GM21723 (cell line): Measurements from ENCODE around the gene TSPAN17.

Experiments
- ATAC-seq: cut with Tn5 transposase; IDR thresholded peaks from one replicate; pipeline ENCODE4 v1.9.1; 2021; ENCODE audit warnings: mild to moderate bottlenecking, moderate library complexity; ENCODE audit not compliant: unreplicated experiment

Gene TSPAN17

DNA sequence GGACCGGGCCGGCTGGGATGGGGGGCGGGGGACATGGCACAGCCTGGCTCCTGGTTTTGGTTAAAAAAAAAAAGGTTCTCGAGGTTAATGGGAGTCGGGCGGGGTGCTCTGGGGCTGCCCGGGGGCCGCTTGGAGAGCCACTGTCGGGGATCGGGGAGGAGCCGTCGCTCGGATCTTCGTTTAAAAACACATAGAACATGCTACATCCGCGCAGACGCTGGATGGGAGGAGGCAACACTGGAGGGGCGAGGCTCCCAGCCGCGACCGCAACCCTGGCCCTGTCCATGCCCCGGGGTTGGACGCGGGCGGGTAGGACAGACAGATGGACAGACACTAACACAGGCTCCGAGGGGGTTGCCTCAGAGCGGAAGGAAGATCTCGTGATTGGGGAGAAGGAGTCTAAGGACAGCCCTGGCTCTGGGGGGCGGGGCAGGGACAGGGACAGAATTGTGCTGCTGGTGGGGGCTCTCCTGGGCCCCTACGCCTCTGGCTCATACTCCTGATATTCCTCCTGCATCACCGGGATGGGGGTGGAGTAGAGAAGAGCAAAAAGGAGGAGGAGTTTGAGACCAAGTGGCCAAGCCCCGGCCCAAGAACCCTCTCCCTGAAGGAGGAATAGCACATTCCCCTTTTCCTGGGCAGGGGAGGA, 26.8 kb upstream of the TSPAN17 start:
- ATAC-seq, result no peak

DNA sequence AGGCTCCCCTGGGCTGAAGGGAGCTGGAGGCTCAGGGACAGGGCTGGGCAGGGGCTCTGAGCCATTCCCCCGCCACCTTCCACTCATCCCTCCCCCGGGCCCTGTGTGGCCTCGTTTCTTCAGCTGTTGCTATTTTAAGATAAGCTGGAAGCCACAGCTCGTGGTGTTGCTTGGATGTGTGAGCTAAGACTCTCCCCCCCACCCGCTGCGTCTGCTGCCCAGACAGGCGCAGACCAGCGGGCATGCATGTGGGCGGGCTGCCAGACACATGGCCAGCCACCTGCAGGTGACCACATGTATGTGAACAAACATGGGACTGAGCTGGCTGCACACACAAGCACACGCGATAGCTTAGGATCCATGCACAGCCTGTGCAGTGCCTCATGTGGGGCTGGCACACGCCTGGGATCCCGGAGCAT, 25.6 kb upstream of the TSPAN17 start:
- no peak for ATAC-seq

DNA sequence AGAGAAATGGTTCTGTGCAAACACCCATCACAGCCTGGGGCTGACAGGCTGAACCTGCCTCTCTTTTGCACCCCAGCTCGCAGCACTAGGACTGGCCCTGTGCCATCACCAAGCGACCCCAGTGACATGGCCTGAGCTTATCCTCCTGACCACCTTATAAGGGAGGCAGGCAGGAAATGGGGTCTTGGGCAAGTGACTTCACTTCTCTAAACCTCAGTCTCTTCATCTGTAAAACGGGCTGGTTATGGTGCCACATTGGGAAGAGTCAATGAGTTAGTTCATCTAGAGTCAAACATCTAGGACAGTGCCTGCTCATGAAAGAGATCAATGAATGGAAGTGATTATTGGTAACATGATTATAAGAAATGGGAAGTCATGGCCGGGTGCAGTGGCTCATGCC, 23.1 kb upstream of the TSPAN17 start:
- no peak for ATAC-seq

DNA sequence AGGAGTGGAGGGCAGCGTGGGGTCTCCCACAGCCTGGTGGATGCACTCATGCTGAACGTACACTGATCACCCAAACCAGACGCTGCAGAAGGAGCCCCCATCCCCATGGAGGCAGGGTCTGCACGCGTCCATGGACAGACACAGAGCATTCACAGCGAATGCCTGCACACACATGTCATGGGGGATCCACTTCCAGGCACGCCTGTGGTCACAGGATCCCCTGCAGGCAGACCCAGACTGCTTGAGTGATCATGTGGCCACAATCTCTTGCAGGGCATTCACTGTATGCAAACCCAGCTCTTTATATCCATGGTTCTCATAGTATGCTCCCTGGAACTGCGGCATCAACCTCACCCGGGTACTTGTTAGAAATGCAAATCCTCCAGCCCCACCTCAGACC, 22.3 kb upstream of the TSPAN17 start:
- no peak for ATAC-seq

DNA sequence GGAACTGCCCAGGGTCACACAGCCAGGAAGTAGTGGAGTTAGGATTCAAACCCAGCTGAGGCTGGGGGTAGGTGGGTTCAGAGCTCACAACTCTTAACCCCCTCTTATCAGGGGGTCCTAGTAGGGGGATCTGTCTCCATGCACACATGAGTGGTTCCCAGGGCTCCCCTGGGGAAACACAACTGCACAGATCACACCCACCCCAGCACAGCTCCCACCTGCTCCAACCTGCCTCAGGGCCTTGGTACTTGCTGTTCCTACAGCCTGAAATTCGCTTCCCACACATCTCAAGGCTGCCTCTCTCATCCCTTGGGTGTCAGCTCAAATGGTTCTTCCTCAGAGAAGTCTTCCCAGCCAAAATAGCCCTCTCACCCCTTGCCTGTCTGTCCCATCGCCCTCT, 21.8 kb upstream of the TSPAN17 start:
- ATAC-seq, result no peak

DNA sequence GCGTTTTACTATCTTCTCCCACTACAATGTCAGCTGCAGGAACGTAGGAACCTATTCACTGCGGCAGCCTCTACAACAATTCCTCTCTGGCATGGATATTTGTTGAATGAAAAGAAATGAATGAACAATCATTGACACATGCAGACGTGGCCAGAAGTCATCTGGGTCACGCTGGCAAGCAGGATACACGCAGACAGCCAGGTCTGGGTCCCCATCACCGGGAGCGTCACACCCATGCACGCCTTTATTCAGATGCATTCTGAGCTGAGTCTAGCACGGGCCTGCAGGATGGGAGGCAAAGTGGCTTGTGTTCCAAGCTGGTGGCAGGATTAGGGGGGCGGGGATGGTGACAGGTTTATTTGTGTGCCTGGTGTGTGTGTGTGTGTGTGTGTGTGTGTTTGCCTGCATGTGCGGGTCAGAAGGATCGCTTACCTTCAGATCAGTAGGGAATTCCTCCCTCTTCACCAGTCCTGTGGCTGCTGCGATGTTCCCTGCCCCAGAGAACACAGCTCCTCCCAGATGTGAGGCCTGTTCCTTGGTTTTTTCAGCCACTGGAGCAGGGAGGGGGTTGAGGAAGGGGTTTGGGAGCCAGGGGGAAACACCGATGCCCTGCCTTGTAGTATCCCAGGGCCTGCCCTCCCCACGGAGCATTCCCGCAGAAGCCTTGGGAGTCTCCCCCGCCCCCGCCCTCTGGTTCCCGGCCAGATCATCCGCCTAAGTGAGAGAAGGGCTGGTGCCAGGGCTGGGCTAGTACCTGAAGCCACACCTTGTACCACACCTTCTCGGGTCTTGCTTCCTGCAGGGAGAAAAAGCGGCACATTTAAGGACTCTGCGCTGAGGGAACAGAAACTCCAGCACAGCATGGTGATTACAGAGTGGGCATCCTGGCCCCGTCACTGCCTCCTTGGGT, 21.1 kb upstream of the TSPAN17 start:
- ATAC-seq, result no peak

DNA sequence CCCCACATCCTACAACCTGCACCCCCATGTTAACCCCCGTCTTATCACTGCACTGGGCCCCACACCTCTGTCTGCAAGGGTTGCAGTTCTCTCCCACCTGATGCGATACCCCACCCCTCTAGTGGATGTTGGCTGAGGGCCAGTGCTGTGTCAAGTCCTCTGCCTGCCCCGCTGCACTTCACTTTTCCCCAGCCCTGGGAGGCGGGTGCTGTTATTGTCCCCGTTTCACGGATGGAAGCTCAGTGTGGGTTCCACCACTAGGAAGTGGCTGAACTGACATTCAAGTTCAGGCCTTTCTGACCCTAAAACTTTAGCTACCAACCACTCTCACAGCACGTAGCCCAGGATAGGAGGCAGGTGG, 20.4 kb upstream of the TSPAN17 start:
- no peak for ATAC-seq

DNA sequence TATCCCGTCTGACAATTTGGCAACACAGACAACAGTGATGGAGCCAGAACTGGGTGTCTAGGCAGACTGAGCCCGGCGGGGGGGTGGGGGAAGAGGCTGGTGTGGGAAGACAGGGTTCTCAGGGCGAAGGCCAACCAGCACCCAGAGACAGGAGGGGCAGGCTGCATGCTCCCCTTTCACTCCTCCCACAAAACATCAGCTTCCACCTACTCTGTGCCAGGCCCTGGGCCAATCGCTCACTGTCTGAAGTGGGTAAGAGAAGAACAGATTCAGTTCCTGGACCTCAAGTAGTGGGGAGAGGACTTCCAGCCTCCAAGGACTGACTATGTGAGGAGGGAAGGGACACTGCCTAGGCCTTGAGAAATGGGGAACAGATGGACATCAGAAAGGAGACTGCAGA, 19.7 kb upstream of the TSPAN17 start:
- no peak for ATAC-seq

DNA sequence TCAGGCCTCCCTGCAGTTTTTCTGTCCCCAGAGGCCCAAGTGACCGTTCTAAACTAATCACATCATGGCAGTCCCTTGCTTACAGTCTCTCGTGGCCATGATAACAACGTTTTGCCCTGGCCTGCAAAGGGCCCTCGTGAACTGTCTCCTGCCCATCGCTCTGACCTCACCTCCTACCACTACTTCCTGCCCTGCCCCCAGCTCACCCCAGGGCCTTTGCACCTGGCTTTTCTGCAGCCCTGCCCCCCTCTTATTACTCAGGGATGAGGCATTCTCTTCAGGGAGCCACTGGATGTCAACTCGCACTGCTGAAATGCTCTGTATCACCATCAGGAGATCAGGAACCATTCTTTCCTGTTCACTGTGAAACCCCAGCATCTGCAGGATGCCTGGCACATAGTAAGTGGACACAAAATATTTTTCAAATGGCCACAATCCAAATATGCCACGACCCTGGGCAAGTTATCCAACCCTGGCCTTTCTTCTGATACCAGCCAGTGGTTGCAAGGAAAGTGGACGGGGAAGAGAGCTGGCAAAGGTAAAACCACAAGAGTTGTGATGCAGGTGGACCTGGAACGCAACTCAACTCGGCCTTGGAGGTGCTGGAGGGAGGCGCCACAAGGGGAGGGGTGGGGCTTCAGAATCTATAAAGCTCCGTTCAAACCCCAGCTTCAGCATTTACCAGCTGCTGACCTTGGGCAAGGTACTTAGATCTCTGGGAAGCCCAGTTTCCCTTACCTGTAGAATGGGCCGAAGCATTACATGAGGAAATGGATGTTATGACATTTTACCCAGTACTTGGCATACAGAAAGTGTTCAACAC, 18.7 kb upstream of the TSPAN17 start:
- no peak for ATAC-seq

DNA sequence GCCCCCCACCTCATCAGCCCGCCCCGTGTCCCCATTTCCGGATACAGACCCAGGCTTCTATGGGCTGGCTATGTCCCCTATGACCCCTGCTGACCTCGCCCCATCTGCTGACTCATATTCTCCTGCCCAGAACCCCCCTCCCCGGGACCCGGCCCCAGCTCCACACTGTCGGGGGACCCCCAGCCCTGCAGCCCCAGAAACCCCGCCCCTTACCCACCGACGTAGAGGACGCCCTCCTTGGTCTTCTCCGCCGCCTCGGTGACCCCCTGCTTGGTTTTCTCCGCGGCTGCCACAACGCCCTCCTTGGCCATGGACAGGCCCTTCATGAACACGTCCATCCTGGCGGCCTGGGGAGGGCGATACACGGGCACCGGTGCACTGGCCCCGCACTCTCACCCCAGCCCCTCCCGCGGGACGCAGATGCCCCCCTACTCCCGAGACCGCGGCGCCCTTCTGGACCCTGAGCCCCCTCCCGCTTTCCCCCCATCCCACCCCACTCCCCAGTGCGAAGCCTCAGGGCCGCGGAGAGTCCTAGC, 17.9 kb upstream of the TSPAN17 start:
- no peak for ATAC-seq

DNA sequence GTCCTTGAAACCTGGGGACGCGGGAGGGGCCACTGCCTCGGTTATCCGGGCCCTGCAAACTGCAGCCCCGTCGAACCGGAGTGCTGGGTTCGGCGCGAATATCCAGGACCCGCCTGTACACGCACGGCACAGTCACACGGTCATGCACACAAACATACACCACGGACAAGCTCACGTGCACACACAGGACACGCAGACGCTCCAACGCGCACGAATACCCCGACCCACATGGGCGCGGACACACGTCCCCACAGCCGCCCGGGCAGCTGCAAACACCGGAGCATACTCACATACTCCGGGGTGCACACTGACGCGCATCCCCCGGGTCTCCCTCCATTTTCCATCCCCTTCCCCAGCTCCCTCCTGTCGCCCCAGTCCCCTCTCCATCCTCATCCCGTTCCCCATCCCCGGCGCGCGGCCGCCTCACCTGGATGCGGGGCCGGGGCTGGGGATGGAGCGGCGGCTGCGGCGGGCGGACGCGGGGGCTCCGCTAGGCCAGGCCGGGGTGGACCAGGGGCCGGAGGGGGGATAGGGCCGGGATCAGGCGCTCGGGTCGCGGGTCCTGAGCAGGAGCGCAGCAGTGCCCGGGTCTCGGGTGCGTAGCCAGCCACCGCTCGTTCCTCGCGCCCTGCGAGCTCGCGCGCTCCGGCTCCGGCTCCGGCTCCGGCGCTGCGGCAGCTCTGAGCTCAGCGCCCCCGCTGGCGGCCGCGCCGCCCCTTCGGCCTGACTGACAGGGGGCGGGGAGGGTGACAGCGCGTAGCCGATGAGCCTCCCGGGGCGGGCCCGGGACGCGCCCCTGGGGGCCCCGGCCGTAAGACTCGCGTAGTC, 17.2 kb upstream of the TSPAN17 start, which contains the start of the genes EIF4E1B and SNCB:
Gene EIF4E1B (plus strand): TSS at position 823 of the 828 bp plus-strand sequence. CDS start 12,113 bp downstream, outside the sequence.
Gene SNCB (minus strand): TSS at position 682 of the 828 bp plus-strand sequence. CDS start 880 bp downstream, outside the sequence.
- ATAC-seq, result no peak

DNA sequence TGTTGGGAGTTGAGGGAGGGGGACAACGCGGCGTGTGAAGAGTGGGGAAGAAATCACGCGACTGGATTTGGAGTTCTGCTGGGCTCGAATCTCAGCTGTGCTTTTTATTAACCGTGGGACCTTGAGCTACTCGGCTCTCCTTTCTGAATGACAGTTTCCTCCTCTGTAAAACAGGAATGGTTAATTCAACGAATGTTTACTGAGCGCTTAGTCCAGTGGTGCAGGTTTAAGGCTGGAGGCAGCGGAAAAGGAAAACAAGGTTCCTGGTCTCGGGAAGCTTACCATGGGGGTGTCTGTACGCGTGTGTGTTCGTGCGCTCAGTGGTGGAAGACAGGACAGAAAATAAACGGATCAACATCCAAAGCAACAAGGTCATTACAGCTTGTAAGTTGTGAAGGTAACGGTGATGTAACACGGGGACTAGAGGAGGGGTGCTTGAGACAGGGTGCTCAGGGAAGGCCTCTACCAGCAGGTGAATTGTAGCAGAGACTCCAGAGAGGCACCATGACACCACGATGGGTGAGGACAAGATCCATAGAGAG, 16.5 kb upstream of the TSPAN17 start:
- ATAC-seq, result no peak

DNA sequence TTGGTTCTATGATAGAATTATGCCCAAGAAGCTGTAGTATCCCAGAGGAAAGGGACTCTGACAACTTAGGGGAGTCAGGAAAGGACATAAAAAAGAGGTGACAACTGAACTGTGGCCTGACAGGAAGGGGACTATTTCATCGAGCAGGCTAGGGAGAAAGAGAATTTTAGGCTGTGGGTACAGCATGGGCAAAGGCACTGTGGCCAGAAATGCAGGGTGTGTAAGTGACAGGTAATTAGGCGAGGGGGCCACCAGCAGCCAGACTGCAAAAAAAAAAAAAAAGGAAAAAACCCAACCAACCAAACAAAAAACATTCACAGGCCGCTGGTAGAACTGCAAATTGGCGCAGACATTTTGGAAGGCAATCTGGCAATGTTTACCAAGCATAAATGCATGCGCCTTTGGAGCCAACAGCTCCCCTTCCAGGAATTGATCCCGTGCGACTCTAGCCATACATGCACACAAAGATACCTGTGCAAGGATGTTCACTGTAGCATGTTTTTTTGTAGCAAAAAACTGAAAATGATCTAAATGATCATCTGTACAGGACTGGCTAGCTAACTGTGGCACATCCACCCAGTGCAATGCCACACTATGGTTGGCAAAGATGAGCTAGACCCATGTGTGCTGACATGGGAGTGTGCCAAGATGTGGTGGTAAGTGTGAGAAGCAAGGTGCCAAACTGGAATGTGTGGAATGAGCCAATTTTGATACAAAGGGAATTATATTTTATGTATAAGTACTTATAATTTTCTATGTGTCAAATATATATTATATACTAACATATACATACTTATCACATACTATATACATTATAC, 15.7 kb upstream of the TSPAN17 start:
- ATAC-seq, result no peak

DNA sequence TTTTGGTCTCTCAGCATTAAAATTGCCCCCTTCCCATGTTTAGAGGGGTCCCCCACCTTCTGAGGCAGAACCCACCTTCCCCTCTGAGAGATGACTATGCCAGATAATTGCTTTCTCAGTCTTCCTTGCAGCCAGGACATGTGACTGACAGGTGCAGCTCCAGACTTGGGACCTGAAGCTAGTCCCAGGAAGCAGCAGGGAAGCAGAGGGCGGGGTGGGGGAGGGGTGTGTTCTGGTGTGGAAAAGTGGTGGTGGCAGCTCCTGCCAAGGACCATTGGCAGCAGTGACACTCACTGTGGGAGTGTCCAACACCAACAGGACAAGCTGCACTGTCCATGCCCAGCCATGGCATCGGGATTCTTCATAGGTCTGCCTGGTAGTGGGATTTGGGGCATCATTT, 14.5 kb upstream of the TSPAN17 start:
- no peak for ATAC-seq

DNA sequence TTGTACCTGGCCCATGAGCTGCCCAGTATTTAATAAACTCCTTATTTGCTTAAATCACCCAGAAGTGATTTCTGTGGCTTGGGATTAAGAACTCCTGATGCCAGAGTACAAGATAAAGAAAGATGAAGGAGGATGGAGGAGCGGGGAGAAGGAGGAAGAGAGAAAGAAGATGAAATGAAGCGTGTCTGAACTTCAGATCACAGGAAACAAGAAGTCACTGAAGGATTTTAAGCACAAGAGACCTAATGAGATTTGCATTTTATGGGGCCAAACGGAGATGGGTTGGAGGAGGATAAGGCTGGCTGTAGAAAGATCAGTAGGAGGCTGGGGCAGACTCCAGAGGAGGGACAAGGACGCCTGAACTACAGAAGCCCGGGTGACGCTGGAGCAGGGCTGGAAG, 13.7 kb upstream of the TSPAN17 start:
- ATAC-seq, result no peak

DNA sequence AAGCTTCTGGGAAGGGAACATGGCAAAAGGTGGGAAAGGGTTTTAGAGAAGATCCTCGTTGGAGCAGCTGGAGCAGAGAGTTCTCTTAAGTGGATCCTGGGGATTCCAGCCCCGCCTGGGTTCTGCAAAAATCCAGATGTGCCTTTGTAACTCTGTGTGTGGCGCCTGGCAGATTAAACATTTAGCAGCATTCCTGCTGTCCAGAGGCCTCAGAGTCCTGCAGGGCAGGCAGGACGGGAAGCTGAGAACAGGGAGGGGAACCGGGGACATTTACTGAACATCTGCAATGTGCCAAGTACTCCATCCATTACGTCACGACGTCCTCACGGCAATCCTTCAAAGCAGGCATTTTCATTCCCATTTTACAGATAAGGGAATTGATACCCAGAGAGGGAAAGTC, 10.9 kb upstream of the TSPAN17 start:
- ATAC-seq, result no peak

DNA sequence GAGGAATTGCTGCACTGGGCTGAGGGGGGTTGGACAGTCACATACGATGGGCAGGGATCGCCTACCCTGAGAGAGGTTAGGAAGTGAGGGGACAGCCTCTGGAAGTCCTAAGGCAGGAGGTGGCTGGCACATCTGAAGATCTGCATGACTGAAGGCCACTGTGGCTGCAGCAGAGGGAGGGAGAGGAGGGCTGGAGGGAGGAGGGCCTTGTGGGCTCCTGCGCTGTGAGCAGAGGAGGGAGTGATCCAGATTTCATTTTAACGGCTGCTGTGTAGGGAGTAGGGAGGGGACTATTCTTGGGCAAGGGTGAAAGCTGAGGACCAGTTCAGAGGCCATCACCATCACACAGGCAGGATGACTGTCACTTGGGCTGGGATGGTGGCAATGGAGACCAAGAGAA, 9.7 kb upstream of the TSPAN17 start:
- no peak for ATAC-seq

DNA sequence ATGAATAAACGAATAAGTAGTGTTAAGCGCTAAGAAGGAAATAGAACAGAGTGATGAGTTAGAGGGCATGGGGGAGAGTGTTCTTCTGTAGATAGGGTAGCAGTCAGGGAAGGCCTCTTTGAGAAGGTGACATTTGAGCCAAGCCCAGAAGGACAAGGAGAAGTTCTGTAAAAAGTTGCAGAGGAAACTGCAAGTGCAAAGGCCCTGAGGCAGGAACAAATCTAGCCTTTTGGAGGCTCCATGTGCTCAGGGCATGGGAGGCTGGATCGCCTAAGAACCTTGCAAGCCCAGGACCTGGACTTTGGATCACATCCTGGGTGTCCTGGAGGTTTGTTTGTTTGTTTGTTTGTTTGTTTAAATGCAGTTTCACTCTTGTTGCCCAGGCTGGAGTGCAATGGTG, 8.8 kb upstream of the TSPAN17 start:
- no peak for ATAC-seq

DNA sequence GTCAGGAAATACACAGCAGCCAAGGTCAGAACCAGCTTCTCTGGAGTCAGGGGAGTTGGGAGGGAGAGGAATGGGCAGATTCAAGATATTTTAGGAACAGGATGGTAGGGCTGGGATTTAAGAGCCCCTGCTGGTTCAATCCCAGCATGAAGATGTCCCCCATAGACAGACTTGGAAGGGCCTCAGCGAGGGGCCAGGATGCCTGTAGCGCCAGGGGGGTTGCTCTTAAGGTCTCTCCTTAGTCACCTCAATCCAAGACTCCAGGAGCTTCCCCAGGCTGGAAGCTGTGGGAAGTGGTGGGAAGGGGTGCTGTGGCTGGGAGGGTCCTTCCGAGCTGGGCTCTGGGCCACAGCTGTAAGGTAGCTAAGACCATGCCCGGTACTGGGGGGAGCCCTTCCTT, 8.1 kb upstream of the TSPAN17 start:
- no peak for ATAC-seq
